Measurements from ENCODE around the gene TEKT2.
A peak's percentile ranks its signal among the peaks of the same experiment; 100 is the strongest.

Gene TEKT2
- total RNA-seq: 0 to 0.49 (median 0.07) reads per million in 9 experiments

- DNase-seq: no peak
- Mint-ChIP-seq H3K4me3 (no peak within 1 kb of the TSS), H3K4me1 (ENCODE audit: low read depth in 2 of 2) (peaks cover 0 to 3% of the 10 kb centered on the region in 2 donors), H3K27ac (peak within 1 kb of the TSS in 1 of 2 donors; percentile 49), H3K27me3 (peaks cover 30 to 53% of the 10 kb centered on the region in 2 donors), H3K36me3 (ENCODE audit: insufficient read depth) (peaks cover 8% of the 10 kb centered on the region), H3K9me3 (no peaks in the 10 kb centered on the region)
- ATAC-seq (replicated peaks): no peak
These were observed at the start of gene TEKT2 for GRCh38 chr1:36083635-36084496. Gene TEKT2 (plus strand): TSS chr1:36084094. CDS start chr1:36084922, 828 bp downstream.

- H3K4me3 Mint-ChIP-seq: no peak overlapping the region
- DNase-seq (no peak), ATAC-seq (replicated peaks) (no peak)
- H3K4me1 Mint-ChIP-seq (ENCODE audit: low read depth in 2 of 2): no peaks in the 10 kb centered on the region
- H3K27ac Mint-ChIP-seq: no peak overlapping the region
- H3K9me3 Mint-ChIP-seq: no peaks in the 10 kb centered on the region
- H3K27me3 Mint-ChIP-seq: no peaks in the 10 kb centered on the region
- peaks cover 52% of the 10 kb centered on the region for H3K36me3 Mint-ChIP-seq (ENCODE audit: insufficient read depth)
These were observed 49.2 kb upstream of the TEKT2 start for GRCh38 chr1:36034692-36035091.

GRCh38 chr1:36035154-36035553 is 48.7 kb upstream of the TEKT2 start:
- Mint-ChIP-seq H3K36me3 (ENCODE audit: insufficient read depth) (peaks cover 57% of the 10 kb centered on the region), H3K4me3 (no peak overlapping the region), H3K27me3 (no peaks in the 10 kb centered on the region), H3K4me1 (ENCODE audit: low read depth in 2 of 2) (no peaks in the 10 kb centered on the region), H3K9me3 (no peaks in the 10 kb centered on the region), H3K27ac (no peak overlapping the region)
- ATAC-seq (replicated peaks) (no peak), DNase-seq (no peak)

GRCh38 chr1:36040238-36040637 is 43.7 kb upstream of the TEKT2 start:
- H3K9me3 Mint-ChIP-seq: no peaks in the 10 kb centered on the region

GRCh38 chr1:36051821-36052220 is 32.1 kb upstream of the TEKT2 start:
- no peaks in the 10 kb centered on the region for H3K27me3 Mint-ChIP-seq
- DNase-seq: no peak
- H3K27ac Mint-ChIP-seq: no peak overlapping the region
- H3K4me3 Mint-ChIP-seq: no peak overlapping the region
- peaks cover 21% of the 10 kb centered on the region for H3K36me3 Mint-ChIP-seq (ENCODE audit: insufficient read depth)
- no peak for ATAC-seq (replicated peaks)
- no peaks in the 10 kb centered on the region for H3K4me1 Mint-ChIP-seq (ENCODE audit: low read depth in 2 of 2)
- H3K9me3 Mint-ChIP-seq: peaks cover 0 to 1% of the 10 kb centered on the region in 2 donors

More at GRCh38 chr1:36040238-36040637, 43.7 kb upstream of the TEKT2 start:
- DNase-seq (no peak), ATAC-seq (replicated peaks) (no peak)
- Mint-ChIP-seq H3K4me1 (ENCODE audit: low read depth in 2 of 2) (no peaks in the 10 kb centered on the region), H3K27me3 (no peaks in the 10 kb centered on the region), H3K4me3 (no peak overlapping the region), H3K36me3 (ENCODE audit: insufficient read depth) (peaks cover 69% of the 10 kb centered on the region), H3K27ac (no peak overlapping the region)

GRCh38 chr1:36053978-36054377 is 29.9 kb upstream of the TEKT2 start:
- DNase-seq: no peak

GRCh38 chr1:36055706-36056105 is 28.2 kb upstream of the TEKT2 start:
- DNase-seq (no peak), ATAC-seq (replicated peaks) (no peak)
- H3K36me3 Mint-ChIP-seq (ENCODE audit: insufficient read depth): peaks cover 11% of the 10 kb centered on the region
- no peaks in the 10 kb centered on the region for H3K9me3 Mint-ChIP-seq
- no peaks in the 10 kb centered on the region for H3K4me1 Mint-ChIP-seq (ENCODE audit: low read depth in 2 of 2)
- H3K27ac Mint-ChIP-seq: no peak overlapping the region
- H3K27me3 Mint-ChIP-seq: no peaks in the 10 kb centered on the region
- no peak overlapping the region for H3K4me3 Mint-ChIP-seq

More at GRCh38 chr1:36053978-36054377, 29.9 kb upstream of the TEKT2 start:
- no peak overlapping the region for H3K27ac Mint-ChIP-seq
- H3K4me3 Mint-ChIP-seq: no peak overlapping the region
- H3K9me3 Mint-ChIP-seq: no peaks in the 10 kb centered on the region
- H3K27me3 Mint-ChIP-seq: no peaks in the 10 kb centered on the region
- ATAC-seq (replicated peaks): no peak
- no peaks in the 10 kb centered on the region for H3K4me1 Mint-ChIP-seq (ENCODE audit: low read depth in 2 of 2)
- H3K36me3 Mint-ChIP-seq (ENCODE audit: insufficient read depth): peaks cover 24% of the 10 kb centered on the region

GRCh38 chr1:36062315-36062714 is 21.6 kb upstream of the TEKT2 start:
- Mint-ChIP-seq H3K27ac (no peak overlapping the region), H3K4me1 (ENCODE audit: low read depth in 2 of 2) (no peaks in the 10 kb centered on the region), H3K27me3 (no peaks in the 10 kb centered on the region), H3K4me3 (no peak overlapping the region), H3K36me3 (ENCODE audit: insufficient read depth) (peaks cover 9% of the 10 kb centered on the region), H3K9me3 (no peaks in the 10 kb centered on the region)
- ATAC-seq (replicated peaks) (no peak), DNase-seq (no peak)

- Mint-ChIP-seq H3K4me3 (no peak overlapping the region), H3K27ac (peak overlapping the region in 1 of 2 donors; percentile 73), H3K27me3 (no peaks in the 10 kb centered on the region), H3K4me1 (ENCODE audit: low read depth in 2 of 2) (no peaks in the 10 kb centered on the region), H3K9me3 (no peaks in the 10 kb centered on the region), H3K36me3 (ENCODE audit: insufficient read depth) (peaks cover 3% of the 10 kb centered on the region)
- ATAC-seq (replicated peaks) (no peak), DNase-seq (no peak)
These were observed 16.0 kb upstream of the TEKT2 start for GRCh38 chr1:36067871-36068270.

- Mint-ChIP-seq H3K4me3 (no peak overlapping the region), H3K27me3 (no peaks in the 10 kb centered on the region), H3K36me3 (ENCODE audit: insufficient read depth) (peaks cover 3% of the 10 kb centered on the region), H3K4me1 (ENCODE audit: low read depth in 2 of 2) (no peaks in the 10 kb centered on the region), H3K27ac (no peak overlapping the region), H3K9me3 (no peaks in the 10 kb centered on the region)
- DNase-seq (no peak), ATAC-seq (replicated peaks) (no peak)
These were observed 15.0 kb upstream of the TEKT2 start for GRCh38 chr1:36068866-36069265.

- H3K4me1 Mint-ChIP-seq (ENCODE audit: low read depth in 2 of 2): no peaks in the 10 kb centered on the region
- no peak overlapping the region for H3K4me3 Mint-ChIP-seq
- DNase-seq: no peak
- H3K9me3 Mint-ChIP-seq: no peaks in the 10 kb centered on the region
- no peak for ATAC-seq (replicated peaks)
- H3K27me3 Mint-ChIP-seq: no peaks in the 10 kb centered on the region
- no peak overlapping the region for H3K27ac Mint-ChIP-seq
- H3K36me3 Mint-ChIP-seq (ENCODE audit: insufficient read depth): peaks cover 3% of the 10 kb centered on the region
These were observed 13.5 kb upstream of the TEKT2 start for GRCh38 chr1:36070349-36070748.

GRCh38 chr1:36076979-36077573 is 6.8 kb upstream of the TEKT2 start:
- ATAC-seq (replicated peaks): no peak
- Mint-ChIP-seq H3K27ac (no peak overlapping the region), H3K4me3 (no peak overlapping the region), H3K27me3 (peaks cover 13 to 16% of the 10 kb centered on the region in 2 donors), H3K36me3 (ENCODE audit: insufficient read depth) (no peaks in the 10 kb centered on the region), H3K9me3 (no peaks in the 10 kb centered on the region), H3K4me1 (ENCODE audit: low read depth in 2 of 2) (no peaks in the 10 kb centered on the region)
- no peak for DNase-seq

- Mint-ChIP-seq H3K36me3 (ENCODE audit: insufficient read depth) (peaks cover 2% of the 10 kb centered on the region), H3K27me3 (peaks cover 19 to 32% of the 10 kb centered on the region in 2 donors), H3K4me3 (no peak overlapping the region), H3K4me1 (ENCODE audit: low read depth in 2 of 2) (no peaks in the 10 kb centered on the region), H3K9me3 (no peaks in the 10 kb centered on the region), H3K27ac (no peak overlapping the region)
- ATAC-seq (replicated peaks) (no peak), DNase-seq (no peak)
These were observed 3.7 kb upstream of the TEKT2 start for GRCh38 chr1:36080236-36080635.

- H3K36me3 Mint-ChIP-seq (ENCODE audit: insufficient read depth): peaks cover 3% of the 10 kb centered on the region
- peaks cover 19 to 37% of the 10 kb centered on the region in 2 donors for H3K27me3 Mint-ChIP-seq
- DNase-seq: no peak
- no peaks in the 10 kb centered on the region for H3K4me1 Mint-ChIP-seq (ENCODE audit: low read depth in 2 of 2)
- no peak overlapping the region for H3K27ac Mint-ChIP-seq
- ATAC-seq (replicated peaks): no peak
- H3K4me3 Mint-ChIP-seq: no peak overlapping the region
- no peaks in the 10 kb centered on the region for H3K9me3 Mint-ChIP-seq
These were observed 3.1 kb upstream of the TEKT2 start for GRCh38 chr1:36080801-36081200.

Measured in effector memory CD8-positive, alpha-beta T cell (primary cell).